Fibroblast of the aortic adventitia (primary cell): Measurements from ENCODE around the gene KRTAP8-1. TPM values are rescaled to one million over a fixed set of nuclear protein-coding genes. Genes with fewer than 3 reads are reported as not detected.

ENCODE experiments used
- DNase-seq: peaks from one replicate; pipeline ENCODE4 v3.0.0-alpha.2; 2010; ENCODE audit warnings: low read depth
- H3K4me3 ChIP-seq: 2 replicates; pipeline ENCODE4 v1.5.1; 2011; ENCODE audit warnings: low read depth, mild to moderate bottlenecking, control low read depth, low read length, moderate library complexity
- CTCF ChIP-seq: IDR thresholded peaks from 2 replicates; pipeline ENCODE4 v1.5.1; 2011; ENCODE audit warnings: mild to moderate bottlenecking, low read length, control low read depth, inconsistent platforms; ENCODE audit not compliant: insufficient read depth
- small RNA-seq: library from RNA; depleted of rRNA; stranded (forward); fragments of <200 nt; gene quantifications from one replicate; pipeline ENCODE3, GENCODE V24; 2012
- total RNA-seq: library from RNA; depleted of rRNA; stranded (reverse); fragments of >200 nt; gene quantifications from 2 replicates; pipeline ENCODE4 v1.2.3, GENCODE V29; 2012; ENCODE audit warnings: low replicate concordance

KRTAP8-1 gene
- total RNA-seq, 1 donor = not detected

GRCh38 chr21:30829659-30830058, 16.6 kb upstream of the KRTAP8-1 start, which contains the start of gene KRTAP7-1:
Gene KRTAP7-1, minus strand, starts transcription at chr21:30829759. Its CDS starts 61 bp downstream, at chr21:30829698.
- no peak for DNase-seq
- no peak within 1 kb of the TSS for H3K4me3 ChIP-seq
- no peak for TF ChIP-seq CTCF

GRCh38 chr21:30818837-30819610, 6.0 kb upstream of the KRTAP8-1 start:
- DNase-seq = no peak
- TF ChIP-seq CTCF = no peak
- H3K4me3 ChIP-seq = no peak overlapping the region

- DNase-seq = no peak
- TF ChIP-seq CTCF = no peak
- H3K4me3 ChIP-seq = no peak overlapping the region
Observed at GRCh38 chr21:30800605-30801004, 12.5 kb downstream of the KRTAP8-1 start.

DNA sequence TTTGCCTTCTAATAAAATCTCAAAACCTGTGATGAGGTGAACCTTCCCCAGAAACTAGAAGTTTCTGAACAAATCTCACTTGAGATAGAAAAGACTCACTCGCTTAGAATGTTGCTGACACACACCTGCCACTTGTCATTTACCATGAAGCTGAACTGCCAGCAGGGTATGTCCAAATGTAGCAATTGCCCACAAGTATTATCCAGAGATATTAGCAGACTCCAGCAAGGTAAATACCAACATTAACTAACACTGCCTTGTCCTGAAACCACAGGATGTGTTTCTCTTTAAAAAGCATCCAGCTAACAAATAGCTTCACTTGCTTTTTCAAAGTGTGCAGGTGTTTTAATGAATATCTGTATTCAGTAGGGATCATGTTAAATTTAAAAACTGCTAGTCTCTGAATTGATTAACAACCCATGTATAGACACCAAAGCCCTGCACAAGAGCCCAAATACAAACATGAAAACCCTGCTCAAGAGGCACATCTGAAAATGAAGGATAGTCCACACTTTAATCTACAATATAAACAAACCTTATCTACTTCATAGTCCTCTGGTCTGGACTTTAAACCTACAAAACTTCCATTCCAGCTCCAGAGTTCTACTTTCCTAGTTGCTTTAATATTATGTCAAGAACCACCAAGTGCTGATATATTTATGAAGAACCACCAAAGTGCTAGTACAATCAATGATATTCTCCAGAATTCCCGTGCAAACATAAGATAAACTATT, 19.3 kb downstream of the KRTAP8-1 start:
- H3K4me3 ChIP-seq = no peak overlapping the region
- DNase-seq = no peak
- TF ChIP-seq CTCF = no peak

GRCh38 chr21:30779249-30779648, 33.8 kb downstream of the KRTAP8-1 start:
- DNase-seq = no peak
- no peak for TF ChIP-seq CTCF

GRCh38 chr21:30769724-30770431, 43.2 kb downstream of the KRTAP8-1 start:
- no peak for DNase-seq
- no peak overlapping the region for H3K4me3 ChIP-seq
- no peak for TF ChIP-seq CTCF

More at GRCh38 chr21:30779249-30779648, 33.8 kb downstream of the KRTAP8-1 start:
- H3K4me3 ChIP-seq = no peak overlapping the region

Small RNA genes within 50 kb of the gene (small RNA-seq; reads per million reads assigned to genes)
- gene AP000244.1 (not detected), gene KRTAP8-2P (not detected), gene KRTAP8-3P (not detected)

Other genes with a start within 250 kb of the KRTAP8-1 start
- gene KRTAP22-2, start 222.9 kb downstream of the KRTAP8-1 start, total RNA-seq = not detected in 2 replicates
- gene KRTAP6-3, start 220.8 kb downstream of the KRTAP8-1 start, total RNA-seq = not detected in 2 replicates
- not detected in 2 replicates for gene KRTAP6-2, start 214.4 kb downstream of the KRTAP8-1 start, total RNA-seq
- not detected in 2 replicates for gene KRTAP22-1, start 212.2 kb downstream of the KRTAP8-1 start, total RNA-seq
- not detected in 2 replicates for gene KRTAP6-1, start 199.3 kb downstream of the KRTAP8-1 start, total RNA-seq
- gene KRTAP20-1, start 196.8 kb downstream of the KRTAP8-1 start, total RNA-seq = not detected in 2 replicates
- not detected in 2 replicates for gene KRTAP20-4, start 192.6 kb downstream of the KRTAP8-1 start, total RNA-seq
- not detected in 2 replicates for gene KRTAP20-2, start 178.1 kb downstream of the KRTAP8-1 start, total RNA-seq
- not detected in 2 replicates for gene KRTAP20-3, start 170.4 kb downstream of the KRTAP8-1 start, total RNA-seq
- not detected in 2 replicates for gene KRTAP21-3, start 94.5 kb downstream of the KRTAP8-1 start, total RNA-seq
- gene KRTAP21-2, start 66.0 kb downstream of the KRTAP8-1 start, total RNA-seq = not detected in 2 replicates
- gene KRTAP21-1, start 57.8 kb downstream of the KRTAP8-1 start, total RNA-seq = not detected in 2 replicates
- not detected in 2 replicates for gene KRTAP7-1, start 16.5 kb upstream of the KRTAP8-1 start, total RNA-seq
- gene KRTAP11-1, start 68.3 kb upstream of the KRTAP8-1 start, total RNA-seq = not detected in 2 replicates
- gene KRTAP19-8, start 225.2 kb upstream of the KRTAP8-1 start, total RNA-seq = not detected in 2 replicates